ENCODE measurements around the gene CFAP90.

CFAP90 gene

DNA sequence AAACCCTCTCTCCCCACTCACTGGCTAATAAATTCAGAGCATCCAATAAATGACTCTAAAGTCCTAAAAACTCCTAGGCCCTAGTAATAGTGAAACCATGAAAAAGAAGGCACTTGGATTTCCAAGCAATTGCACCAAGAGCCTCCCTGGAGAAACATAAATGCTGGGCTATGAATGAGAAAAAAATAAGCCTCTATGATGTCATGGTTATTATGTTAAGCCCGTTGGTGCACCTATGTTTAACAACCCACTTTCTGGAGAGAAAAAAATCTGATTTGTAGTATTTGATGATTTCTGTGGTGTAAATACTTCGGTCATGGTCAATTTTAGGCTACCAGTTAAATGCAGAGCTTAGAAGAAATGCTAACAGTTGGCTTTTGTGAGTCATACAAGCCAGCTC, 8.4 kb downstream of the CFAP90 start:
- TF ChIP-seq, protein P1, sequence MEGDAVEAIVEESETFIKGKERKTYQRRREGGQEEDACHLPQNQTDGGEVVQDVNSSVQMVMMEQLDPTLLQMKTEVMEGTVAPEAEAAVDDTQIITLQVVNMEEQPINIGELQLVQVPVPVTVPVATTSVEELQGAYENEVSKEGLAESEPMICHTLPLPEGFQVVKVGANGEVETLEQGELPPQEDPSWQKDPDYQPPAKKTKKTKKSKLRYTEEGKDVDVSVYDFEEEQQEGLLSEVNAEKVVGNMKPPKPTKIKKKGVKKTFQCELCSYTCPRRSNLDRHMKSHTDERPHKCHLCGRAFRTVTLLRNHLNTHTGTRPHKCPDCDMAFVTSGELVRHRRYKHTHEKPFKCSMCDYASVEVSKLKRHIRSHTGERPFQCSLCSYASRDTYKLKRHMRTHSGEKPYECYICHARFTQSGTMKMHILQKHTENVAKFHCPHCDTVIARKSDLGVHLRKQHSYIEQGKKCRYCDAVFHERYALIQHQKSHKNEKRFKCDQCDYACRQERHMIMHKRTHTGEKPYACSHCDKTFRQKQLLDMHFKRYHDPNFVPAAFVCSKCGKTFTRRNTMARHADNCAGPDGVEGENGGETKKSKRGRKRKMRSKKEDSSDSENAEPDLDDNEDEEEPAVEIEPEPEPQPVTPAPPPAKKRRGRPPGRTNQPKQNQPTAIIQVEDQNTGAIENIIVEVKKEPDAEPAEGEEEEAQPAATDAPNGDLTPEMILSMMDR (IDR thresholded peaks at IDR 0.05; ENCODE audit: low read depth, low read length), result no peak
- no peak for TF ChIP-seq EZH2phosphoT487 (IDR thresholded peaks at IDR 0.05; ENCODE audit: low read depth)
- H3K36me3 ChIP-seq (replicated peaks; ENCODE audit: low read depth, low read length), result no peaks in the 10 kb centered on the region
- H3K4me1 ChIP-seq (ENCODE audit: low read length), result peaks cover 3% of the 10 kb centered on the region; the same call in 1 of the 2 replicates
- no peaks in the 10 kb centered on the region for H4K20me1 ChIP-seq (ENCODE audit: insufficient read depth, low read length)
- no peak overlapping the region for H3K4me3 ChIP-seq (ENCODE audit: low read length)
- H3K79me2 ChIP-seq (ENCODE audit: low read length), result no peaks in the 10 kb centered on the region
- H3K27me3 ChIP-seq (ENCODE audit: low read depth, low read length), result no peaks in the 10 kb centered on the region
- no peak overlapping the region for H3K4me2 ChIP-seq (ENCODE audit: low read length)
- H3K9ac ChIP-seq (ENCODE audit: low read length), result no peak overlapping the region
- H3K27ac ChIP-seq (ENCODE audit: low read length), result no peak overlapping the region
- no peaks in the 10 kb centered on the region for H3K9me3 ChIP-seq (ENCODE audit: insufficient read depth, low read length)
- H2AFZ ChIP-seq (ENCODE audit: low read depth, low read length), result no peak overlapping the region

GRCh38 chr5:7837403-7837802, 13.5 kb downstream of the CFAP90 start:
- H3K9ac ChIP-seq (ENCODE audit: low read length), result no peak overlapping the region
- no peak for TF ChIP-seq EZH2phosphoT487 (IDR thresholded peaks at IDR 0.05; ENCODE audit: low read depth)
- TF ChIP-seq, protein P1 (IDR thresholded peaks at IDR 0.05; ENCODE audit: low read depth, low read length), result no peak
- H3K79me2 ChIP-seq (ENCODE audit: low read length), result no peaks in the 10 kb centered on the region
- no peak overlapping the region for H3K4me3 ChIP-seq (ENCODE audit: low read length)
- no peak overlapping the region for H3K4me2 ChIP-seq (ENCODE audit: low read length)
- no peak overlapping the region for H2AFZ ChIP-seq (ENCODE audit: low read depth, low read length)
- H3K4me1 ChIP-seq (ENCODE audit: low read length), result no peaks in the 10 kb centered on the region
- no peak overlapping the region for H3K27ac ChIP-seq (ENCODE audit: low read length)
- no peaks in the 10 kb centered on the region for H3K36me3 ChIP-seq (replicated peaks; ENCODE audit: low read depth, low read length)
- no peaks in the 10 kb centered on the region for H3K9me3 ChIP-seq (ENCODE audit: insufficient read depth, low read length)
- no peaks in the 10 kb centered on the region for H4K20me1 ChIP-seq (ENCODE audit: insufficient read depth, low read length)
- H3K27me3 ChIP-seq (ENCODE audit: low read depth, low read length), result no peaks in the 10 kb centered on the region

GRCh38 chr5:7834982-7835381, 16.0 kb downstream of the CFAP90 start:
- no peaks in the 10 kb centered on the region for H4K20me1 ChIP-seq (ENCODE audit: insufficient read depth, low read length)
- TF ChIP-seq, protein P1 (IDR thresholded peaks at IDR 0.05; ENCODE audit: low read depth, low read length), result no peak
- TF ChIP-seq EZH2phosphoT487 (IDR thresholded peaks at IDR 0.05; ENCODE audit: low read depth), result no peak

DNA sequence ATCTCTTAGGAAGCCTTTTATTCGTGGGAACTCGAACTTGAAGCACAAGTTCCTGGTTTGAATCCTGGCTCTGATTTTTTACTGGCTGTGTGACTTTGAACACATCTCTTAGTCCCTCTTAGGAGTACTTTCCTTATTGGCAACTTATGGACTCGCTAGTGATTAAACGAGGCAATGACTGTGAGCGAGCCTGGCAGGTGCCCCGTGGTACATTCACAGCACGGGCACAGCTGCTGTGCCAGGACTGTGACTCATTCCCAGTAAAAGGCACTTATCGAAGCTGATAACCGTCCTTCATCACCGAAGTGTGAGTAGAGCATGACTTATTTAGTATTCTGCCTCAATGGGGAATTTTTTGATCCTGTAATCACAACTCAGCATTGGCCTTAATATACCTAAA, 22.7 kb downstream of the CFAP90 start:
- Histone ChIP-seq H3K27me3 (ENCODE audit: low read depth, low read length) (no peaks in the 10 kb centered on the region), H3K79me2 (ENCODE audit: low read length) (no peaks in the 10 kb centered on the region), H3K27ac (ENCODE audit: low read length) (no peak overlapping the region), H2AFZ (ENCODE audit: low read depth, low read length) (no peak overlapping the region), H3K4me3 (ENCODE audit: low read length) (no peak overlapping the region), H3K4me1 (ENCODE audit: low read length) (no peaks in the 10 kb centered on the region), H4K20me1 (ENCODE audit: insufficient read depth, low read length) (no peaks in the 10 kb centered on the region), H3K9ac (ENCODE audit: low read length) (no peak overlapping the region), H3K36me3 (replicated peaks; ENCODE audit: low read depth, low read length) (no peaks in the 10 kb centered on the region), H3K9me3 (ENCODE audit: insufficient read depth, low read length) (no peaks in the 10 kb centered on the region), H3K4me2 (ENCODE audit: low read length) (no peak overlapping the region)
- TF ChIP-seq, protein P1 (IDR thresholded peaks at IDR 0.05; ENCODE audit: low read depth, low read length), result no peak
- no peak for TF ChIP-seq EZH2phosphoT487 (IDR thresholded peaks at IDR 0.05; ENCODE audit: low read depth)

More at GRCh38 chr5:7834982-7835381, 16.0 kb downstream of the CFAP90 start:
- no peaks in the 10 kb centered on the region for H3K4me1 ChIP-seq (ENCODE audit: low read length)
- no peaks in the 10 kb centered on the region for H3K36me3 ChIP-seq (replicated peaks; ENCODE audit: low read depth, low read length)
- H3K9me3 ChIP-seq (ENCODE audit: insufficient read depth, low read length), result no peaks in the 10 kb centered on the region
- H3K9ac ChIP-seq (ENCODE audit: low read length), result no peak overlapping the region
- H3K4me3 ChIP-seq (ENCODE audit: low read length), result no peak overlapping the region
- no peaks in the 10 kb centered on the region for H3K79me2 ChIP-seq (ENCODE audit: low read length)
- H3K27ac ChIP-seq (ENCODE audit: low read length), result no peak overlapping the region
- no peaks in the 10 kb centered on the region for H3K27me3 ChIP-seq (ENCODE audit: low read depth, low read length)
- no peak overlapping the region for H3K4me2 ChIP-seq (ENCODE audit: low read length)
- no peak overlapping the region for H2AFZ ChIP-seq (ENCODE audit: low read depth, low read length)

Measured in OCI-LY3 (cell line).